SK-N-SH (cell line): ENCODE results near the gene FCER2. TPM values are rescaled to one million over a fixed set of nuclear protein-coding genes. Genes with fewer than 3 reads are reported as not detected.

Experiments
- CTCF ChIA-PET: fragments of 300-600, 350-600 bp; formaldehyde crosslinking; extraction: SDS; loops from one replicate; lab custom pipeline; 2021; lab: Yijun Ruan, JAX
- POLR2A ChIA-PET: fragments of 350-600 bp; sonication (Branson Sonifier 250); formaldehyde crosslinking; extraction: SDS; loops from one replicate; lab custom pipeline; 2020; ENCODE audit warnings: antibody characterized with exemption, inconsistent platforms; lab: Yijun Ruan, JAX
- DNase-seq: peaks from one replicate; pipeline ENCODE4 v3.0.0; 2012
- H2AFZ ChIP-seq: fragments of 200-600 bp; sonication (generic); 2 replicates; pipeline ENCODE4 v1.8.1; 2016; ENCODE audit warnings: antibody characterized with exemption, mild to moderate bottlenecking, low read depth
- H3F3A ChIP-seq: fragments of 200-600 bp; sonication (generic); replicated peaks from 2 replicates; pipeline ENCODE3; 2016; ENCODE audit warnings: antibody characterized with exemption, mild to moderate bottlenecking; ENCODE audit not compliant: insufficient read depth
- H3K27ac ChIP-seq, 2 experiments: fragments of 200-500 bp in 1 of 2; fragments of 200-600 bp in 1 of 2; sonication (Bioruptor generic) in 1 of 2; sonication (generic), shearing (Covaris generic) in 1 of 2; 2 replicates each; pipeline versions ENCODE4 v1.5.1 to v1.6.1; 2014 to 2016; ENCODE audit warnings: low read depth in 2 of 2, inconsistent platforms in 1 of 2, low read length in 1 of 2, mild to moderate bottlenecking in 1 of 2, mixed read lengths in 1 of 2
- H3K27me3 ChIP-seq: fragments of 200-600 bp; sonication (generic), shearing (Covaris generic); 2 replicates; pipeline ENCODE4 v1.6.1; 2016; ENCODE audit warnings: mixed run types; ENCODE audit not compliant: insufficient read depth
- H3K36me3 ChIP-seq, 2 experiments: fragments of 200-500 bp in 1 of 2; fragments of 200-600 bp in 1 of 2; sonication (Bioruptor generic) in 1 of 2; sonication (generic) in 1 of 2; replicated peaks in 1 of 2; 2 replicates each; pipeline versions ENCODE3 to v1.5.1; 2014 to 2016; ENCODE audit warnings: low read length in 1 of 2, mild to moderate bottlenecking in 1 of 2; ENCODE audit not compliant: insufficient read depth in 2 of 2, control insufficient read depth in 1 of 2
- H3K4me1 ChIP-seq, 2 experiments: fragments of 200-500 bp in 1 of 2; fragments of 200-600 bp in 1 of 2; sonication (Bioruptor generic) in 1 of 2; sonication (generic), shearing (Covaris generic) in 1 of 2; 2 replicates each; pipeline versions ENCODE4 v1.5.1 to v1.6.1; 2014 to 2016; ENCODE audit warnings: low read depth in 1 of 2, low read length in 1 of 2, mixed run types in 1 of 2; ENCODE audit not compliant: insufficient read depth in 2 of 2, control insufficient read depth in 1 of 2
- H3K4me2 ChIP-seq: fragments of 200-600 bp; sonication (generic), shearing (Covaris generic); 2 replicates; pipeline ENCODE4 v1.6.1; 2017; ENCODE audit warnings: mixed run types
- H3K4me3 ChIP-seq, 2 experiments: fragments of 200-500 bp in 1 of 2; fragments of 200-600 bp in 1 of 2; sonication (Bioruptor generic) in 1 of 2; sonication (generic), shearing (Covaris generic) in 1 of 2; 2 replicates each; pipeline versions ENCODE4 v1.5.1 to v1.8.1; 2014 to 2016; ENCODE audit warnings: low read depth in 2 of 2, inconsistent platforms in 1 of 2, low read length in 1 of 2, mild to moderate bottlenecking in 1 of 2, mixed read lengths in 1 of 2, moderate library complexity in 1 of 2
- H3K79me2 ChIP-seq: fragments of 200-600 bp; sonication (generic); 2 replicates; pipeline ENCODE4 v1.8.1; 2017; ENCODE audit warnings: mild to moderate bottlenecking; ENCODE audit not compliant: insufficient read depth
- H3K9ac ChIP-seq: fragments of 200-600 bp; sonication (generic); 2 replicates; pipeline ENCODE4 v1.6.1; 2017; ENCODE audit warnings: mixed run types
- H3K9me2 ChIP-seq: fragments of 200-600 bp; sonication (generic); 2 replicates; pipeline ENCODE4 v1.6.1; 2017; ENCODE audit warnings: mixed run types
- H3K9me3 ChIP-seq: fragments of 200-600 bp; sonication (generic); 2 replicates; pipeline ENCODE4 v1.6.1; 2017; ENCODE audit warnings: mixed run types, mild to moderate bottlenecking, moderate library complexity
- H4K20me1 ChIP-seq: fragments of 200-600 bp; sonication (generic); 2 replicates; pipeline ENCODE4 v1.6.1; 2017; ENCODE audit warnings: mild to moderate bottlenecking, mixed run types; ENCODE audit not compliant: insufficient read depth
- FOSL2 ChIP-seq: IDR thresholded peaks from 2 replicates; pipeline ENCODE4 v1.4.0; 2012; ENCODE audit warnings: low read depth, mild to moderate bottlenecking, moderate library complexity, borderline replicate concordance
- FOXM1 ChIP-seq: IDR thresholded peaks from 2 replicates; pipeline ENCODE4 v1.4.0; 2012; ENCODE audit warnings: low read depth, mild to moderate bottlenecking
- NFIC ChIP-seq: IDR thresholded peaks from 2 replicates; pipeline ENCODE4 v1.4.0; 2012; ENCODE audit warnings: borderline replicate concordance
- PBX3 ChIP-seq: IDR thresholded peaks from 2 replicates; pipeline ENCODE4; 2012
- RXRA ChIP-seq: IDR thresholded peaks from 2 replicates; pipeline ENCODE4 v1.4.0; 2012; ENCODE audit warnings: low read depth, mild to moderate bottlenecking, borderline replicate concordance
- SMC3 ChIP-seq: IDR thresholded peaks from 2 replicates; pipeline ENCODE4 v1.6.1; 2012; ENCODE audit warnings: low read depth, low read length, improper control_type of control experiment
- TEAD4 ChIP-seq: IDR thresholded peaks from 2 replicates; pipeline ENCODE4 v1.4.0; 2012; ENCODE audit warnings: mild to moderate bottlenecking, borderline replicate concordance; ENCODE audit not compliant: insufficient read depth
- YY1 ChIP-seq: IDR thresholded peaks from 2 replicates; pipeline ENCODE4 v1.4.0; 2012; ENCODE audit warnings: low read depth, mild to moderate bottlenecking
- WGBS: methylation state at CpG from one replicate; pipeline ENCODE4 v1.1.6; 2017; ENCODE audit warnings: low lambda C conversion rate; 5-methylcytosine and 5-hydroxymethylcytosine counted together
- polyA plus RNA-seq, 3 experiments: library from polyadenylated mRNA; depleted of rRNA; stranded (reverse); fragments of >200 nt; gene quantifications; 2 replicates each; pipeline ENCODE4 v1.2.3, GENCODE V29; 2012

FCER2 gene
- polyA plus RNA-seq, 1 of the 3 experiments (the other 2 are of a cell fraction) = not detected

- Histone ChIP-seq H3K4me1 (no peaks in the 10 kb centered on the region), H3F3A (no peaks in the 10 kb centered on the region), H3K9me2 (no peaks in the 10 kb centered on the region), H3K27me3 (peaks cover 63% of the 10 kb centered on the region), H3K9ac (no peak overlapping the region), H3K9me3 (no peaks in the 10 kb centered on the region), H3K36me3 (no peaks in the 10 kb centered on the region), H2AFZ (no peak overlapping the region), H3K4me2 (no peak overlapping the region), H3K27ac (no peak overlapping the region), H4K20me1 (no peaks in the 10 kb centered on the region), H3K4me3 (no peak overlapping the region), H3K79me2 (no peaks in the 10 kb centered on the region)
- ChIA-PET CTCF (interaction anchor here (0.8 kb wide), 1 partner anchor 24 kb away, joined by 4 read pairs; the partner anchor contains the start of gene TRAPPC5), POLR2A (no interaction called here)
- WGBS = 29% methylated on average over 6 of the region's 6 CpGs
- TF ChIP-seq SMC3 = no peak
- DNase-seq = no peak
Observed at GRCh38 chr19:7704280-7705060, 2.5 kb upstream of the FCER2 start.

- Histone ChIP-seq H3K9ac (no peak overlapping the region), H3K4me1 (no peaks in the 10 kb centered on the region), H2AFZ (no peak overlapping the region), H4K20me1 (no peaks in the 10 kb centered on the region), H3K27me3 (peaks cover 69% of the 10 kb centered on the region), H3K36me3 (no peaks in the 10 kb centered on the region), H3K9me2 (no peaks in the 10 kb centered on the region), H3F3A (no peaks in the 10 kb centered on the region), H3K79me2 (no peaks in the 10 kb centered on the region), H3K4me2 (no peak overlapping the region), H3K27ac (no peak overlapping the region), H3K9me3 (no peaks in the 10 kb centered on the region), H3K4me3 (no peak overlapping the region)
- CTCF ChIA-PET = no interaction called here
- POLR2A ChIA-PET = no interaction called here
- TF ChIP-seq TEAD4 (no peak), PBX3 (peak; percentile 27; the same call in 1 of the 2 replicates), YY1 (no peak), FOXM1 (no peak)
- 20% methylated on average over 8 of the region's 8 CpGs for WGBS
- no peak for DNase-seq
Observed at GRCh38 chr19:7703332-7703731, 1.4 kb upstream of the FCER2 start.

DNA sequence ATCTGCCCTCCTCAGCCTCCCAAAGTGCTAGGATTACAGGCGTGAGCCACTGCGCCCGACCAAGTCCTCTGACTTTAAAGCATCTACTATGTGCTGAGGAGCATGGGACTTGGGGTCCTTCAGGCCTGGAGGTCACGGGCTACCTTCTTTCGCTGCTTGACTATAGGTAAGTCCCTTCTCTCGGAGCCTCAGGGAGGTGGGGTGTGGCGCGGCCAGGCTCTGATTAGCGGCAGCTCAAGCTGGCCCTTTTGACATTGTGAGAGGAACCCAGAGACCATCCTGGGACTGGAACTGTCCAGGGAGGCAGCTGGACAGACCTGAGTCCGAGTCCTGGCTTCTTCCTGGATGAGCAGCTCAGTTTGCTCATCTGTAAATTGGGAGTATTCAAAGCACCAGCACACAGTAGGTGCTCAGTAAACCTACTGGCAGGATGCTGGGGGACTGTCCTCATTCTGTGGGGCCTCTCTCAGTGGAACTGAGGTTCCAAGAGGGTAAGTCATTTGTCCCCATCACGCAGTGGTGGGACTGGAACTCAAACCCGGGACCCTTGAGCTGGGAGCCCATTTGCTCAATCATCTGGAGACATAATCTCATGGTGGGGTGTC, 780 bp downstream of the FCER2 start:
- CTCF ChIA-PET = interaction anchor here (2.5 kb wide), 1 partner anchor 21 kb away, joined by 10 read pairs; the partner anchor contains the start of gene TRAPPC5
- DNase-seq = no peak
- Histone ChIP-seq H3K9me2 (no peaks in the 10 kb centered on the region), H3K9ac (no peak overlapping the region), H3K27ac (no peak overlapping the region), H3K4me1 (no peaks in the 10 kb centered on the region), H3K4me3 (no peak overlapping the region), H3K36me3 (no peaks in the 10 kb centered on the region), H4K20me1 (no peaks in the 10 kb centered on the region), H3K9me3 (no peaks in the 10 kb centered on the region), H3K4me2 (no peak overlapping the region), H3F3A (no peaks in the 10 kb centered on the region), H3K27me3 (peaks cover 90% of the 10 kb centered on the region), H3K79me2 (no peaks in the 10 kb centered on the region), H2AFZ (no peak overlapping the region)
- TF ChIP-seq FOSL2 (no peak), RXRA (no peak), NFIC (no peak)
- WGBS = 41% methylated on average over 9 of the region's 12 CpGs
- POLR2A ChIA-PET = no interaction called here
